Left renal cortex interstitium (tissue), 4 donors: Measurements from ENCODE around the gene SCD. TPM values are rescaled to one million over a fixed set of nuclear protein-coding genes. Genes with fewer than 3 reads are reported as not detected.
"Not testable (repeated sequence)": the region's sequence is repeated elsewhere in the genome, so short reads cannot be mapped to it uniquely, and the experiment has no call there.

ENCODE experiments used
- DNase-seq, 4 donors: peaks; one replicate each; pipeline ENCODE4 v3.0.0-alpha.2; 2013; ENCODE audit warnings: low read depth in 4 of 4, low spot score in 2 of 4, missing footprints in 1 of 4
- polyA plus RNA-seq, 4 donors: library from polyadenylated mRNA; unstranded; fragments of 120-200 nt; gene quantifications; one replicate each; pipeline ENCODE4 v1.2.1, GENCODE V29; 2013; ENCODE audit not compliant: insufficient read length in 4 of 4

SCD gene
- polyA plus RNA-seq, 4 donors, result 32.2 to 54.7 (median 44.1) TPM

DNA sequence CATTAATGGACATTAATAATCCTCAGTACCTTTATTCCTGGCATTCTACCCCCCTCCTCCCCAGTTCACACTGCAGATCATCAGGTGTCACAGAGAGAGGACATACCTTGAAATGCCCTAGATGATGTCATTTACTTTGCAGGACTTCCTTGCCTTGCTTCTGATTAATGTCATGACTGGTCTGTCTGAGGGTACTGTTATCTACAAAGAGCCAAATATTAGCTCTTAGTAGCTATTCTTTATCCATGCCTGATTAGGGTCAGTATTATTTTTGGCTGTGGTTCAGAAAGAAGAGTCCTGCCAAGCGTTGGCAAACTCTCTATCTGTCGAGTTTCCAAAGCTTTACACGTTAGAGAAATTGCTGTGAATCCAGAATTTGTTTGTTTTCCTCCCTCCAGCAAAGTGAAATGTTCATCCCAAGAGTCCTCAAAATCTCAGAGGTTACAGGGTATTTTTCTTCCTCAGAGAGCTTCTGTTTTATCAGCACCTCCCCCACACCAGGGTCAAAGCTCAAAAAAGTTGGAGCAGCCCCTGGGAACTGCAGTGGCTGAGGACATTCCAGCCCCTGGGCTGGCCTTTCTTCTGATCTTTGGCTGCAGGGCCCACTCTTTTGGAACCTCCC, 12.6 kb downstream of the SCD start:
- no peak for DNase-seq

DNA sequence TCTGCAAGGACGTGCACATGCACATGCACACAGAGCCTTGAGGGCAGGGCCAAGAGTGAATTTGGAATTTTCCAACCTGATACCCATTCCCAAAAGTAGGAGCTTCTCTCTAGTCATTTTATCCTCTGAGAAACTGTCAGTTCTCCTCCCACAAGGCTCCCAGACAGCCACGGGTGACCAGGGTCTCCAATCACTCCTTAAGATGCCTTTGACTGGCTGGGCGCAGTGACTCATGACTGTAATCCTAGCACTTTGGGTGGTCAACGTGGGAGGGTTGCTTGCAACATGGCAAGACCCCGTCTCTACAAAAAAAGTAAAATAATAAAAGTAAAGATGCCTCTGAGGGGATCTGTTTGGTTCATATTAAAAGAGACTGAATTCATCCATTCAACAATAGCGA, 13.2 kb downstream of the SCD start:
- DNase-seq, result no peak

DNA sequence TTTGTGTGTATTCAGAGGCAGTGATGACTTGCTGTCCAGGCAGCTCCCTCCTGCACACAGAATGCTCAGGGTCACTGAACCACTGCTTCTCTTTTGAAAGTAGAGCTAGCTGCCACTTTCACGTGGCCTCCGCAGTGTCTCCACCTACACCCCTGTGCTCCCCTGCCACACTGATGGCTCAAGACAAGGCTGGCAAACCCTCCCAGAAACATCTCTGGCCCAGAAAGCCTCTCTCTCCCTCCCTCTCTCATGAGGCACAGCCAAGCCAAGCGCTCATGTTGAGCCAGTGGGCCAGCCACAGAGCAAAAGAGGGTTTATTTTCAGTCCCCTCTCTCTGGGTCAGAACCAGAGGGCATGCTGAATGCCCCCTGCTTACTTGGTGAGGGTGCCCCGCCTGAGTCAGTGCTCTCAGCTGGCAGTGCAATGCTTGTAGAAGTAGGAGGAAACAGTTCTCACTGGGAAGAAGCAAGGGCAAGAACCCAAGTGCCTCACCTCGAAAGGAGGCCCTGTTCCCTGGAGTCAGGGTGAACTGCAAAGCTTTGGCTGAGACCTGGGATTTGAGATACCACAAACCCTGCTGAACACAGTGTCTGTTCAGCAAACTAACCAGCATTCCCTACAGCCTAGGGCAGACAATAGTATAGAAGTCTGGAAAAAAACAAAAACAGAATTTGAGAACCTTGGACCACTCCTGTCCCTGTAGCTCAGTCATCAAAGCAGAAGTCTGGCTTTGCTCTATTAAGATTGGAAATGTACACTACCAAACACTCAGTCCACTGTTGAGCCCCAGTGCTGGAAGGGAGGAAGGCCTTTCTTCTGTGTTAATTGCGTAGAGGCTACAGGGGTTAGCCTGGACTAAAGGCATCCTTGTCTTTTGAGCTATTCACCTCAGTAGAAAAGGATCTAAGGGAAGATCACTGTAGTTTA, 15.8 kb downstream of the SCD start:
- DNase-seq, result no peak

DNA sequence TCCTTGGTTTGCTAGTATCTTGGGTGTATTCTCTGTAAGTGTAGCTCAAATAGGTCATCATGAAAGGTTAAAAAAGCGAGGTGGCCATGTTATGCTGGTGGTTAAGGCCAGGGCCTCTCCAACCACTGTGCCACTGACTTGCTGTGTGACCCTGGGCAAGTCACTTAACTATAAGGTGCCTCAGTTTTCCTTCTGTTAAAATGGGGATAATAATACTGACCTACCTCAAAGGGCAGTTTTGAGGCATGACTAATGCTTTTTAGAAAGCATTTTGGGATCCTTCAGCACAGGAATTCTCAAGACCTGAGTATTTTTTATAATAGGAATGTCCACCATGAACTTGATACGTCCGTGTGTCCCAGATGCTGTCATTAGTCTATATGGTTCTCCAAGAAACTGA, 17.1 kb downstream of the SCD start:
- DNase-seq, result no peak

DNA sequence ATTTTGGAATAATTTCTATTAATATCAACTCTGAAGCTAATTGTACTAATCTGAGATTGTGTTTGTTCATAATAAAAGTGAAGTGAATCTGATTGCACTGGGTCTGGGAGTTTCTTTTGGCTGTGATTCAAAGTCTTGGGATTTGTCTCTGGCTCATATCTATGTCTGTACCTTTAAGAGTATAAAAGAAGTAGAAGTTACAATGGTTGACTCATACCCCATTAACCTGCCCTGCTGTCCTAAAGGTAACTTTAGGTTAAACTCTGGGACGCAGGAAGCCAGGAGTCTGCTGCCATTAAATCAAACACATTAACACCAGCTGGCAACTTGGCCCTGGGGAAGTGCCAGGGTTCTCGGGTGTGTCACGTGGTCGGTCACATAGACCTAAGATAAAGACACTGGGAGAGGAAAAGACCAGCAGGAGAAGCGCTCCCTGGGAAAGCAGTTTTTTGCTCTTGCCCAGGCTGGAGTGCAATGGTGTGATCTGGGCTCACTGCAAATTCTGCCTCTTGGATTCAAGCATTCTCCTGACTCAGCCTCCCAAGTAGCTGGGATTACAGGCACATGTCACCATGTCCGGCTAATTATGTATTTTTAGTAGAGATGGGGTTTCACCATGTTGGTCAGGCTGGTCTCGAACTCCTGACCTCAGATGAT, 17.8 kb downstream of the SCD start:
- DNase-seq, result peak in 2 of 4 donors; percentile 49 to 50

DNA sequence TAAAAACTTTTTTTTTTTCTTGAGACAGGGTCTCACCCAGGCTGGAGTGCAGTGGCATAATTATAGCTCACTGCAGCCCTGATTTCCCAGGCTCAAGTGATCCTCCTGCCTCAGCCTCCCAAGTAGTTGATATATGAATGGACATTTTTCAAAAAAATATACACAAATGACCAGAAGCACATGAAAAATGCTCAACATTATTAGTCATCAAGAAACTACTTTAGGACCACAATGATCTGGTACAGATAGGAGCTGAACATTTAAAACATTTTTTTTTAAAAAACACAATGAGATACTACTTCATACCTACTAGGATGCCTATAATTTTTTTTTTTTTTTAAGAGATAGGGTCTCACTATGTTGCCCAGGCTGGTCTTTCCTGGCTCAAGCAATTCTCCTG, 21.7 kb downstream of the SCD start:
- DNase-seq, result no peak

DNA sequence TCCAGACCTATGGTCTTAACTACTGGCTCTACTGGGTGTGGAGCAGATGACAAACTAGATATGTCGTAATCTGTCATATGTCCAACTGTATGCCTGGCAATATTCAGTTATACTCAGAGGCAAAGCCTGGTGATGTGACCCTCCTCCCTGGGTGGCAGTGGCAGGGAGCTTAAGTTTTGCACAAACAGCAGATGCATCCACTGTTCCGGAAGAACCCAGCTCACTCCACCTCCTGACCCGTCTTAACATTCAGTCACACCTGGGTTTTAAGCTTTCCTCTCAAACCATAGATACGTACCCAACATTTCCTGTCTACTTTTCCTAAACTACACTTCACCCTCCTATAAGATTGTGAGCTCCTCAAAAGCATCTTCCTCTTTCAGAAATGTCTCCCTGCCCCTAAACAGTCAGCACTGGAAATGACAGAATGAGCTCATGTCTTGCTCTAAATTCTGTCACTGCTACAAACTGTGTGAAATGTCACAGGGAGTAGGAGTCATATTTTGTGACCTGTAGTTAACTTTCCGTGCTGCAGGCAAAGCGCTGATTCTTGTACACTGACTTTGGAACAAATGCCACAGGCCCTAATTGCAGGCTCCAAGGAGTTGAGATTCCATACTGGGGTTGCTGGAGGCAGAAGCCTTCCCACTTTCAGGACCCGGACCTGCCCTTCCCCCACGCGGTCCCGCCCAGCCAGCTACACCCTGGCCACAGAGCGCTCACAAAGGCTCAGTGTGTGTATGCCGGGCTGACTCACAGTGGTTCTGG, 23.9 kb downstream of the SCD start:
- DNase-seq, result peak in 1 of 4 donors; percentile 15

DNA sequence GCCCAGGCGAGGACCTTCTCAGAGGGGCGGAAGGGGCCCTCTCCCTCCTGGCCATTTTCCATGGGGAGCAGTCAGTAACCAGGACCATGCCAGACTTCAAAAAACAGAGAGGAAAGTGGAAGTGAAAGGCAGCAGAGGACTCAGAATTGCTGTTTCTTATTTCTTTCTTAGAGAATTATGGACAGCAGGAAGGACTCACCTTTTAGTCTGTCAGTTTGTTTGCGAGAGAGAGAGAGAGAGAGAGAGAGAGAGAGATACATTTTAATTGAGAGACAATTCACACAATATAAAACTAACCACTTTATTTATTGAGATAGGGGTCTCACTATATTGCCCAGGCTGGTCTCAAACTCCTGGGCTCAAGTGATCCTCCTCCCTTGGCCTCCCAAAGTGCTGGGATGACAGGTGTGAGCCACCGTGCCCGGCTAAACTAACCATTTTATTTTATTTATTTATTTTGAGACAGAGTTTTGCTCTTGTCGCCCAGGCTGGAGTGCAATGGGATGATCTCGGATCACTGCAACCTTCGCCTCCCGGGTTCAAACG, 24.5 kb downstream of the SCD start:
- no peak for DNase-seq

DNA sequence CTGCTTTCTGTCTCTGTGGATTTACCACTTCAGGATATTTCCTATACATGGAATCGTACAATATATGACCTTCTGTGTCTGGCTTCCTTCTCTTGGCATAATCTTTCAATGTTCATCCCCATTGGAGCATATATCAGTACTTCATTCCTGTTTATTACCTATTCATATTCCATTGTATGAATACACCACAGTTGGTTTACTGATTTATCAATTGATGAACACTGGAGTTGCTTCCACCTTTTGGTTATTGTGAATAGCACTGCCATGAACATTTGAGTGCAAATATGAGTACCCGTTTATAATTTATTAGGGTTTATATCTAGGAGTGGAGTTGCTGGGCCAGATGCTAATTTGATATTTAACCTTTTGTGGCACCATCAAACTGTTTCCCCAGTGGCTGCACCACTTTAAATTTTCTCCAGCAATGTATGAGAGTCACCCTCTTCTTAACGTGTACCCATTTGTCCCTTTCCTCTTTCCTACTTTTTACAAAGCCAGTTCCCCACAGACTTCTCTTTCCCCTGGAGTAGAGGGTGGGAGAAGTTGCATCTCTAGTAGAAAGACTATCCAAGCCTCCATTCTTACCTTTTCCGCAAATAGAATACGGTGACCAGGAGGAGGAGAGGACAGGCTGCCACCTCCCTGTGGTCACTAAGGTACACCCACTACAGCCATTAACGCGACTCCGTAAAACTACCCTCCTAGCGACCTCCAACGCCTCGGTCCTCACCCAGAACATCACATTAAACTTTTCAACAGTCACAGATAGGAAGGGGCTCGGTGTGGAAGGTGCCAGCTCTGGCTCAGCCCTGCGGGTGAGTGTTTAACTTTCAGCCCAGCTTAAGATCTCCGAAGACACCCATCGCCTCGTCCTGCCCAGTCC, 25.6 kb downstream of the SCD start:
- DNase-seq, result no peak

DNA sequence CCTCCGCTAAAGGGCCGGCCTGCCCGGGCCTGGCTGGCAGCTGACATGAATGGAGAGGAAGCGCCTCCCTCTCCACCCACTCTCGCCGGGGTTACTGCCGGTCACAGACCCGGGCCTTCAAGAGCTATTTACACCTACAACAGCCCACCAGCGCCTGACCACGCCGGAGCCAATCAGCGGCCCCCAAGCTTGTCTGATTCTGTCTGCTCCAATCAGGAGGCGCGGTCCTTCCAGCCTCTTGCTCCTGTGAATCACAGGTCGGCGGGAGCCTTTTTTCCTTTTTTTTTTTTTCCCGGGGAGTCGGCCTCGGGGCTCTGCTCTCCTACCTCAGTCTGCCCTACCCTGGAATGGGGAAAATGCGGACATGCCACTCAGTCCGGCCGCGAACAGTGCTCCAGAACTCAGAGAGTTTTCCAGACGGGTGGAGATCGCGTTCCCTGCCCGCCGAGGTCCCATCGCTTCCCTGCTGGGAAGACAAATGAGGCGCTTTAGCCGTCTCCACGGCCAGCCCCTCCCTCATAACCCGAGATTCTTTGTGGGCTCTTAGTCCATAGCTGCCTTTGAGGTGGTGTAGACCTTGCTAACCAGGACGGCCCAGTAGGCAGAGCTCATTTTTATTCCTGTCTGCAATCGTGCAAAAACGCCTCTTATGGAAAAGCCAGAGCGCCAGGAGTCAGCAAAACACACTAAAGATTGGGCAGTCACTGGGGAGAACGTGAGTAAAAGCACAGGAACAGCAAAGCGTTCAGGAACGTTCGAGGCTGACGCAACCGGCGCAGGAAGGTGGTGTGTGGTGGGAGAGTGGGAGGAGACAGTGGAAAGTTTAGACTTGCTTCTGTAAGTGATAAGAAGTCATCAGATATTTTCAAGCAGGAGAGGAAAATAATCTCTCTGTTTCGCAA, 26.5 kb downstream of the SCD start:
- DNase-seq, result peak; percentile 90 to 96 (median 92)

DNA sequence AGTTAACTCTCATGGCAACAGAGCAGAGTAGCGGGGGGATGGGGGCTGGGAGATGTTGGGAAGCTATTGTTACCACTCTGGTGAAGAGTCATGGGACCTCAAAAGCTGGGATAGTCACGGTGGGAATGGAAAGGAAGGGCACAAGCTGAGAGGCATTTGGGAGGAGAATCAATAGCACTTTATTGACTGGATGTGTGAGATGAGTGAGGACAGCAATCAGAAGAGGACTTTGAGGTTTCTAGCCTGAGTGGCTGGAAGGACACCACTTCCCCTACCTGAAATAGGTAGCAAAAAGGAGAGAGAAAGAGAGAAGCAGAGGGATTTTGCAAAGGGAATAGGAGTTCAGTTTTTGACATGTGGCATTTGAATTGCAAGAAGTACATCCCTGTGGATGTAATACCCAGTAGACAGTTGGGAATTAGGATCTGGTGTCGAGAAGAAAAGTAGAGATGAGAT, 27.2 kb downstream of the SCD start:
- DNase-seq, result peak in 1 of 4 donors; percentile 47

DNA sequence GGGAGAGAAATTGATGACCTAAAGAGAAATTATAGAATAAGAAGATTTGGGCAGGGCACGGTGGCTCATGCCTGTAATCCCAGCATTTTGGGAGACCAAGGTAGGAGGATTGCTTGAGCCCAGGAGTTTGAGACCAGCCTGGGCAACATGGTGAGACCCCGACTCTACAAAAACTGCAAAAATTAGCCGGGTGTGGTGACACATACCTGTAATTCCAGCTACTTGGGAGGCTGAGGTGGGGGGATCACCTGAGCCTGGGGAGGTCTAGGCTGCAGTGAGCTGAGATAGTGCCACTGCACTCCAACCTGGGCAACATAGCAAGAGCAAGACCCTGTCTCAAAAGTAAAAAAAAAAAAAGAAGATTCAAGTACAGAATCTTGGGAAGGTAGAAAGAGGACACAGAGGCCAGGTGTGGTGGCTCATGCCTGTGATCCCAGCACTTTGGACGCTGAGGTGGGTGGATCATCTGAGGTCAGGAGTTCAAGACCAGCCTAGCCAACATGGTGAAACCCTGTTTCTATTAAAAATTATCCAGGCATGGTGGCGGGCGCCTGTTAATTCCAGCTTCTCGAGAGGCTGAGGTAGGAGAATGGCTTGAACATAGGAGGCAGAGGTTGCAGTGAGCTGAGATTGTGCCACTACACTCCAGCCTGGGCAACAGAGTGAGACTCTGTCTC, 27.8 kb downstream of the SCD start:
- not testable (repeated sequence) for DNase-seq

DNA sequence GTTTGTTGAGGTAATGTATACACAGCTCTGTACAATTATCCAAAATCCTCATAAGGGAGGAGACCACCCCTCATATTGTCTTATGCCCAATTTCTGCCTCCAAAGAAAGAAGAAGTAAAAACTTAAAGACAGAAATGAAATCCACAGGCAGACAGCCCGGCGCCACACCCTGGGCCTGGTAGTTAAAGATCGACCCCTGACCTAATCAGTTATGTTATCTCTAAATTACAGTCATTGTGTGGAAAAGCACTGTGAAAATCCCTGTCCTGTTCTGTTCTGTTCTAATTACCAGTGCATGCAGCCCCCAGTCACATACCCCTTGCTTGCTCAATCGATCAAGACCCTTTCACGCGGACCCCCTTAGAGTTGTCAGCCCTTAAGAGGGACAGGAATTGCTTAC, 29.6 kb downstream of the SCD start:
- DNase-seq, result not testable (repeated sequence)

DNA sequence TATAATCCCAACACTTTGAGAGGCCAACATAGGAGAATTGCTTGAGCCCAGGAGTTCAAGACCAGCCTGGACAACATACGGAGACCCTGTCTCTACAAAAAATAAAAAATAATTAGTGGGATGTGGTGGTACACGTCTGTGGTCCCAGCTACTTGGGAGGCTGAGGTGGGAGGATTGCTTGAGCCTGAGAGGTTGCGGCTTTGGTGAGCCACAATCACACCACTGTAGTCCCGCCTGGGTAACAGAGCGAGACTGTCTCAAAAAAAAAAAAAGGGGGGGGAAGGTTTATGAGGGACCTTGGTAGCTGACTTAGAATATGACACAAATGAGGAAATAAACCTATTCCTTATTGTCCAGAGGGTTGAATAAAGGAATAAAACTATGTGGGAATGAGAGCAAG, 30.8 kb downstream of the SCD start:
- no peak for DNase-seq

DNA sequence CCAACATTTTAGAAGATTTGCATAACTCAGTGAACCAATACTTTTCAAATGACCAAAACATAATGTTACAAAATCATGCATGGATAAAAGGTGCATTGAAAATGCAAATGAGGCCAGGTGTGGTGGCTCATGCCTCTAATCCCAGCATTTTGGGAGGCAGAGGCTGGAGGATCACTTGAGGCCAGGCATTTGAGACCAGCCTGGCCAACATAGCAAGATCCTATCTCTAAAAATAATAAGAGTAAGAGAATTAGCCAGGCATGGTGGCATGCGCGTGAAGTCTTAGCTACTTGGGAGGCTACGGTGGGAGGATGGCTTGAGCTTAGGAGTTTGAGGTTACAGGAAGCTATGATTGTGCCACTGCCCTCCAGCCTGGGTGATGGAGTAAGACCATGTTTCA, 33.4 kb downstream of the SCD start:
- DNase-seq, result no peak

DNA sequence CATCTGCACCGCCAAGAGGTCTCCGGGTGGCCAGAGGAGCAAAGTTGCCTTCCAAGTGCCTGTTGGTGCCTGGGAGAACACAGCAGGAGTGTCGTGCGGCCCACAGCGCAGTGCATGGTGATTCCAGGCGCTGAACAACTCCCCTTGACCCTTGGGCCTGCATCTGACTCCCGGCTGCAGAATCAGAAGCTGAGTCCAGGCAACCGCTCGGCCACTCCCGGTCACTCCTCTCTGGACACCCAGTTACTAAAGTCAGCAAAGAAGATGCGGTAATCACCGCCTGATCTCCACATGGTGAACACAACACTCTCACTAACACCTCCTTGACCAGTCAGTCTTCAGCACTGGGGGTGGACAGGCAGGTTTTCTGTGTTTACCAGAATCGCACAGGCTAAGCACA, 35.5 kb downstream of the SCD start:
- no peak for DNase-seq

DNA sequence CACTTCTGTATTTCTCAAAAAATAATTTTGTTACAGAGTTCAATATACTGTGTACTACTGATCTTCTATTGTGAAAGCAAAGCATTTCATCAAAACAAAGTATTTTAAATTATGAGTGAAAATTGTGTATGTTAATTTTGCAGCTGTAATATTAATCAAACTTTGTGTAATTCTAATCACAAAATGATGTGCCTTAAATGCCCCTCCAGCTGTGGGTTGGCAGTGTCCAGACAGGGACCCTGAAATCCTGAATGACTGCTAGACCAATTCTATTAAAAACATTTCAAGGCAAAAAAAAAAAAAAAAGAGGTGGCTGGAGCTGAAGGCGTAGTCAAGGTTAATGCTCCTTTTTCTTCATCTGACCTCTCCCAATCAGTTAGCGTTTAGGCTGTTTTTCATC, 36.2 kb downstream of the SCD start:
- DNase-seq, result no peak
